Stimulated activated naive CD4-positive, alpha-beta T cell treated with Interleukin-2 at 50 U/mL for 16 hours (primary cell): ENCODE data around the gene CELF2.
"Not testable (repeated sequence)": the region's sequence is repeated elsewhere in the genome, so short reads cannot be mapped to it uniquely, and the experiment has no call there.

ENCODE experiments used
- DNase-seq: peaks from one replicate; lab custom pipeline; 2025; lab: John Stamatoyannopoulos, UW

Gene CELF2

GRCh38 chr10:11353006-11353896 lies 335.6 kb downstream of the CELF2 start:
- DNase-seq: no peak

DNA sequence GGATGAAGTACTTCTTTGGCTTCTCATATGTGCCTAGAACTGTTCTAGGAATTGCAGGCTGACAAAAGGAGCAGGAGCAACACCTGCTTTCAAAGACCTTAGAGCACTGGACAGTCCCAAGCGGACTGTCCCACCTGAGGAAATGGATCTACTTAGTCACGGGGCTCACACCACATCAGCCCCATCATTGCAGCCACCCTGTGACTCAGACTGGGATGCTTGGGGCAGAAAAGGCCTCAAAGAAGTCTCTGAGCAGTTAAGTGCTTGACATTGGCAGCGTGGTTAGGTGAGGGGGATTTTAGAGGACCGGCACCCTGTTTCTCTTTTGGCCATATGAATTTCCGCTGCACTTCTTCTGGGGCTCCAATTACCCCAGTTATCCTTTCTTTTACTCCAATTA lies 337.2 kb downstream of the CELF2 start:
- DNase-seq: no peak

DNA sequence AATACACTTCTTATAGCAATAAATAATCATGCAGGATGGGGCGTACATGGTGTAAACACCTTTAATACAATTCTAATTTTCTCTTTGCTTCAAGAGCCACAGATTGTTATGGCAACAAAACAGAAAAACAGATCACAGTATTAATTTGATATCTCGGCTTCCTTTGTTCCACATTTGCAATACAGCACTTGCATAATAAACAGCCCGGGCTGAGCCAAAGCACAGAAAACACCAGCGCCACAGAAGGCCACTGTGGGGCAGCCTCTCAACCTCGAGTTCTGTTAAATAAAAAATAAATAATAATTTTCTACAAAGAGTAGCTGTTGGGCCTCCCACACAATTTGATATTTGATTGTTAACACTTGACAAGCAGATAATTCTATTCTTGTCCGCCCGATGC lies 337.9 kb downstream of the CELF2 start:
- no peak for DNase-seq

DNA sequence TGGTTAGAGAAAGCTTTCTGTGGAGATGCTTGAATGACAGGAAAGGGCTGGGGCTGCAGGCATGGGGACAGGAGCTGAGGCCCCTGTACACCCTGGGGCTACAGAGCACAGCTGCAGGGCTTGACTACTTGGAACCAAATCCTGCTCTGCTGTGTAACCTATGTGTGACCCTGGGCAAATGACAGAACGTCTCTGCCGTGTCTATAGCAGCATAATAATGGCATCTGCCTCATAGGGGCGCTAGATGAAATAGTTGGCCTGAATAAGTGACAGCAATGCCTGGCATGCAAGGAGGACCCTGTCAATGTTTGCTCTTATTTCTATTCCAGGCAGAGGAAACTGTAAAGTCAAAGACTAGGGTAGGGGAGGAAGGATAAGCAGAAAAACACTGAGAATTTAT lies 339.8 kb downstream of the CELF2 start:
- no peak for DNase-seq

DNA sequence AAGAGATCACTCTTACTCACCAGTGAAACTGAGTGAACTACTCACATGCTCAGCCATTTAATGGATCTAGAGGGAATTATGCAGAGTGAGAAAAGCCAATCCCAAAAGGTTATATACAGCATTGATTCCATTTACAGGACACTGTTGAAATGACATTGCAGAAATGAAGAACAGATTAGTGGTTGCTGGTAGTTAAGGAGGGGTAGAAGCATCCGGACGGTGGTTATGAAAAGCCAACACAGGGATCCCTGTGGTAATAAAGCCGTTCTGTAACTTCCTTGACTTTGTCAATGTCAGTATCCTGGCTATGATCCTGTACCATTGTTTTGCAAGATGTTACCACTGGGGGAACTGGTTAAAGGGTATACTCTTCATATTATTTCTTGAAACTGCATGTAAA lies 340.3 kb downstream of the CELF2 start:
- no peak for DNase-seq

DNA sequence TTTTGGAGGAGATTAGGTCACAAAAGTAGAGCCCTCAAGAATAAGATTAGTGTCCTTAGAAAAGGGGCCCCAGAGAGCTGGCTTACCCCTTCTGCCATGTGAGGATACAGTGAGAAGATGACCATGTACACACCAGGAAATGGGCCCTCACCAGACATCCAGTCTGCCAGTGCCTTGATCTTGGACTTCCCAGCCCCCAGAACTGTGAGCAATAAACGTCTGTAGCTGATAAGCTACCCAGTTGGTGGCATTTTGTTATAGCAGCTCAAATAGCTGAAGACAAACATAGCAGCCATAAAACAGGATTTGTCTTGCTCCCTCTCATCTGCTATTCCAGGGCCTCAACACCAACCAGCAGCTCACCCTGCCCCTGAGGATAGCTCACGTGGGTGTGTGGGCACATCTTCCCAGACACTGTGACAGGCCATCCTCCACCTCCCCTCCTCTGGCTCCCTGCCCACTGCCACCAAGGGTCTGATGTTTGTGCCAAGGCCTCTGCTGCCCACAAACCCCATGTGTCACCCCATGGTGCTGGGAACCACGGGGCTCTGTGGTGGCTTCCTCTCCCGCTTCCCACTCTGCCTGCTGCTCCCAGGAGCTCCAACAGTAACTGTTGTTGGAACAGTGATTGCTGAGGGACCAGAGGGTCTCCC lies 341.4 kb downstream of the CELF2 start:
- DNase-seq: no peak

DNA sequence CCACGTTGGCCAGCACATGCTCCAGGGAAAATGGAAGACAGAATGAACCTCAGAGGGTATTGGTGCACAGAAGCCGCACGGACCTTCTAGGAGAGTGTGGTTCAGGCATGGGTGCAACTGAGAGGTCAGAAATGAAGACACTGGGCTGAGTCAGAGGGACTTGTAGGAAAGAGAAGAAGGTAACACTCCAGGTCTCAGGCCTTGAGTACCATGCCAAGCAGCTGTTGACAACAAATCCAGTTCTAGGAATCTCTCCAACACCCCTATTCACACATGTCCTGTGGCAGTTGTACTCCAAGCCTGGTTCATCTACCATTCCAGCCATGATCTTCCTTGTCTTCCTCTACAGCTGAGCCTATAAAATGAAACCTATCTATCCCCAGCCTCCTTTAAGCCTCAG lies 342.2 kb downstream of the CELF2 start:
- no peak for DNase-seq

DNA sequence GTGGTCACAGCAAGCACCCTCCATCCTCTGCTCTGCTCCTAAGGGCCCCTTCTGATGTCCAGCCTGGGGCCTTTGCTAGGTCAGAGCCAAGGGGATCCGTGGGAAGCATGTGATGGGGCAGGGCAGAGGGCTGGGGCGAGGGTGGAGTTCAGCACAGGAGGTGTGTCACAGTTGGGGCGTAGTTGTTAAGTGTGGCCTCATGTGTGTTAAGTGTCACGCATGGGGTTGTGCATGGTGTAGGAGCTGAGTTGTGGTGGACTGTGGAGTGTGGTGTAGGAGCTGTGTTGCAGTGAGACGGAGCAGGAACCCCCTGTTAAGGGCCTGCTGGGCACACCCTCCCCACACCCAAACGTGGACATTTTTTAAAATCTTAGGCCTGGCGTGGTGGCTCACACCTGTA lies 345.8 kb downstream of the CELF2 start:
- no peak for DNase-seq

DNA sequence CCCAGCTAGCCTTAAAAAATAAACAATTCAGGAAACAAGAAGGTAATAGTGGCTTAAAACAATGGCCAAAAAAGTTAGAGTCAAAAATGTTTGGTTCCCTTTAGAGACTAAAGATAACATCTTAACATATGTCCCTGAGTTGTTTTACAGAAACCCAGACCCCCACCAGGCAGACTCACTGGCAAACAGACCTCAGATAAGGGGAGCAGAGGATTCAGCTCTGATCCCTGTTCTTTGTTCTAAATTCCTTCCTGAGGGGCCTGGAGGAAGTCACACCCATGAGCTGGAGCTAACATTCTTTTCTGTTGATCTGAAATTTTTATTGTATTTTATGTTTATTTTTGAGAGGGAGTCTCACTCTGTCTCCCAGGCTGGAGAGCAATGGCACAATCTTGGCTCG lies 346.6 kb downstream of the CELF2 start:
- no peak for DNase-seq

DNA sequence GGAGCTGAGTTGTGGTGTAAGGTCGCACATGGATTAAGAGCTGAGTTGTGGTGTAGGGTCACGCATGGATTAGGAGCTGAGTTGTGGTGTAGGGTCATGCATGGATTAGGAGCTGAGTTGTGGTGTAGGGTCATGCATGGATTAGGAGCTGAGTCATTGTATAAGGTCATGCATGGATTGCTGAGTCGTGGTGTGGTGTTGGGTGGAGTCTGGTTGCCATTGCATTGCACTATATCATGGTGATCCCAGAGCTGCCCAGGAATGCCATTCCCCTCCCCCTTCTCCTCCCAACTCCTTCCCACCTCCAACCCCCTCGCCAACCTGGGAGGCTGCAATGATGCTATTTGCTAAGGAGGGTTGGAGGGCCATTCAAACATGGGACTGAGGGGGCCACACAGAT lies 349.2 kb downstream of the CELF2 start:
- not testable (repeated sequence) for DNase-seq

DNA sequence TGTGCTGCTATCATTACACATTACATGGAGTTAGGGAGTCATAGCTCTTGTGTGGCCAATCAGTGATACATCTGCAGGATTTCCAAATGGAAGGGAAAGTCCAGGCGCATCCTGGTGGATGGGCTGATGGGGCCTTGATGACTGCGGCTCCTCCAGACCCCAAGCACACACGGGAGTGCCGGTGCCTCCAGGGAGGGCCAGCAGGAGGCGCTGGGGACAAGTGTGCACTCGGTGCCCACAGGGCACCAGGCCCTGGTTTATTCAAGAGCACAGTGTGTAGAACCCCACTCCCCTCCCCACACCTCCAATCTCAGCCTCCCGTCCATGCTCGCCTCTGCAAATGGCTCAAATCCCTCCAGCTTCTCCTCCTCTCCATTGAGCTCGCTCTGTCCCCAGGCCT lies 349.8 kb downstream of the CELF2 start:
- DNase-seq: no peak

DNA sequence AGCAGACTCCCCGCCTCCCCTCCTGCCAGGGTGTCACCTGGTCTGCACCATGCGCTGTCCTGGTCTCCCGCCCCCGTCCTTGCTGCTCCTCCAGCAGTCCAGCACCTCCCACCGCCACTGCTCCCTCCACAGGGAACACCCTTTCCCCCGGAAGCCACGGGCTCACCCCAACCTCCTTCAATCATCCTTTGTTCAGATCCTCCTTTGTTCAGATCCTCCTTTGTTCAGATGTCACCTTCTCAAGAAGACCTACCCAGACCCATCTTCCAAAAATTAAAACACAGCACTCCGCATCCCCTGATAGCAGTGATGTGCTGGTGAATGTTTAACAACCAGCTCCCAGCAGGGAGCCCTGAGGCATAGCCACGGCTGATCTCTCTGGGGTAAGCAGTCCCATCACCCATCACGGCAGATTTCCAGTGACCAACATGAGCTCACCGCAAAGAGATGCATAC lies 356.1 kb downstream of the CELF2 start:
- no peak for DNase-seq

- no peak for DNase-seq
Observed at GRCh38 chr10:11377267-11377666, 359.6 kb downstream of the CELF2 start.

- no peak for DNase-seq
Observed at GRCh38 chr10:11378835-11379234, 361.2 kb downstream of the CELF2 start.

DNA sequence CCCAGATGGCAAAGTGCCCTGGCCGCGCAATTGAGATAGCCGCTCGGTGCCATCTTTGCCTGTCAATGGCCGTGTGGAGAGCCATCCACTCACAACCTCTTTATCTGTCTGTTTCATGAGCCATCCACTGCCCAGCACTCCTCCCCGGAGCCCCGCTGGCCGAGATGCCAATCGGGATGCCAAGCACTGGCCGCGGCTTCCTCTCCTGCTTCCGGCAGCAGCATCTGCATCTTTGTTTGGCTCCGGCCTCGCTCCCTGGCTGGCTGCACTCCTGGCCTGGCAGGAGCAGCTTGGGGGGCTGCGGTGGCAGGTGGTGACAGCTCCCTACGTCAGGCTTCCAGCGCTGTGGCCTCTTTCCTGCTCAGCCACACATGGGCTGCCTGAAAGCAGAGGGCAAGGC lies 362.1 kb downstream of the CELF2 start:
- no peak for DNase-seq

DNA sequence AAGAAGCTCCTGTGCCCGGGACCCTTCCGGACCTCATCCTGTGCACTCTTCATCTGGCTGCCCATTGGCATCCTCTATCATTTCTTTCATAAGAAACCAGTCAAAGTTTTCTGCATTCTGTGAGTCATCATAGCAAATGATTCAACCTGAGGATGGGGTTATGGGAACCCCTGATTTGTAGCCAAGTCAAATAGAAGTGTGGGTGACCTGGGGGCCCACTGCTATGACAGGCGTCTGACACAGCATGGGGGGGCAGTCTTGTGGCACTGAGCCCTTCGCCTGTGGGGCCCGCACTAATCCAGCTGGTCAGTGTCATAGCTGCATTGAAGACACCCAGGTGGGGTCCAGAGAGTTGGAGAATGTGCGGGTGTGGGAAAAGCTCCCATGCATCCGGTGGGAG lies 363.4 kb downstream of the CELF2 start:
- no peak for DNase-seq

DNA sequence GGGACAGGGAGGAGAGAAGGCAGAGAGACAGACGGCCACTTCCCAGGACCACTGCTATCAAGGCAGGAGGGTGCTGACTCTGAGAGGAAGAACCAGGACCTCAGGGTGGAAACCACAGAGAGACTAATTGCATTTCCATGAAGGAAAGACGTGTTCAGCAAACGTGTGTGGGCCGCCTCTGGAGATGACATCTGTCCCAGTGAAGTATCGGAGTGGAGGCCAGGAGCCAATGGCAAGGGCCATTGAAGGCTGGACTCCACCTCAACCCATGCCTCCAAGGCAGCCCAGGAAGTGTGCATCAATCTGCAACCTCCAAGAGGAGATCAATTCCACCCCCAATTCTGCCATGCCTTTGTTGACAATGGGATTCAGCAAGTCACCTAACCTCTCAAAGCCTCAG lies 363.8 kb downstream of the CELF2 start:
- no peak for DNase-seq

DNA sequence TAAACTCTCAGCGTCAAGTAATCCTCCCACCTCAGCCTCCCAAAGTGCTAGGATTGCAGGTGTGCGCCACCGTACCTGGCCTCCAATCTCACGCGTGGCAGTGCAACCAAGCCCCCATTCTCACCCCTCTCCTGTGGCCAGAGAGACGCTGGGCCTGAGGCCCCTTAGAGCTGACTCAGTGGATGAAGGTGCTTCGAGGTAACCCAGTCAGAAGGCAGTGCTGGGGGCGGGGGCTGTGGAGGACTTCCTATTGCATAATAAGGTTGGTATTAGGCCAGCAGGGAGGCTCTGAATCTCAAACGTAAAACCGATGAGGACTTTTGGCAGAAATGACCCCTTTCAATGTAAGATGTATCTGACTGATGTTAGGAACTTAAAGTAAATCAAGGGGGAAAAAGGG lies 364.5 kb downstream of the CELF2 start:
- DNase-seq: no peak

- DNase-seq: no peak
Observed at GRCh38 chr10:11386044-11386443, 368.4 kb downstream of the CELF2 start.
